Right cardiac atrium (tissue), 5 donors: ENCODE data around the gene PROP1. TPM values are rescaled to one million over a fixed set of nuclear protein-coding genes. Genes with fewer than 3 reads are reported as not detected.

Source experiments
- ATAC-seq, 2 donors: fragments of 200-7000 bp; cut with Tn5 transposase; one replicate each; pipeline versions ENCODE4 v1.8.0 to v1.9.1; 2020; ENCODE audit warnings: moderate library complexity in 2 of 2, mild to moderate bottlenecking in 1 of 2
- DNase-seq, 3 donors: peaks; one replicate each; pipeline ENCODE4 v3.0.0-alpha.2; 2020
- H3K27ac ChIP-seq: one replicate; pipeline ENCODE4 v1.5.1; 2013; ENCODE audit warnings: mild to moderate bottlenecking, low read length, control low read depth, moderate library complexity
- H3K27me3 ChIP-seq: one replicate; pipeline ENCODE4 v1.6.1; 2013; ENCODE audit not compliant: control insufficient read depth, insufficient read depth
- H3K4me1 ChIP-seq: one replicate; pipeline ENCODE4 v1.6.1; 2013; ENCODE audit warnings: low read length; ENCODE audit not compliant: control insufficient read depth, insufficient read depth
- H3K4me3 ChIP-seq: one replicate; pipeline ENCODE4 v1.5.1; 2013; ENCODE audit warnings: low read length, control low read depth
- H3K9me3 ChIP-seq: one replicate; pipeline ENCODE4 v1.6.1; 2013; ENCODE audit warnings: low read length; ENCODE audit not compliant: control insufficient read depth
- WGBS: extraction: QIAGEN DNeasy Blood & Tissue Kit; methylation state at CpG from one replicate; pipeline ENCODE4 v1.1.7; 2013; 5-methylcytosine and 5-hydroxymethylcytosine counted together
- intact Hi-C, 4 donors: fragments of 100-400 bp; cut with DNase I; formaldehyde crosslinking; loops; one replicate each; pipeline versions ENCODE4 v1.11.0 to v1.14.0; 2022 to 2023
- polyA plus RNA-seq: library from polyadenylated mRNA; stranded (reverse); fragments of 200-250 nt; gene quantifications from one replicate; pipeline ENCODE4 v1.2.3, GENCODE V29; 2013
- total RNA-seq, 4 donors: library from RNA; stranded (reverse); fragmentation: NEBNext Ultra II Directional; extraction: Animal tissue kit (Norgen Biotek cat#: 25700); gene quantifications; one replicate each; pipeline ENCODE4 v1.2.1, GENCODE V29; 2021
- donor health status: healthy with polysubstance abuse.
- donor health status: DM: no; HTN: yes; CAD: no.
- donor health status: DM: no; HTN: no; CAD: no.
- donor health status: DM: no; HTN: yes; CAD: no; lungs with severe emphysema.
- donor health status: DM: yes; HTN: yes; CAD: no.

The PROP1 gene
- total and polyA plus RNA-seq, 5 donors: not detected

- intact Hi-C loops: no loop called here
- ATAC-seq: no peak
- WGBS: 80% methylated on average over 10 of the region's 10 CpGs
Measured at GRCh38 chr5:177994561-177995190, 1.4 kb downstream of the PROP1 start.

GRCh38 chr5:177994063-177994462 lies 2.0 kb downstream of the PROP1 start:
- DNase-seq: no peak
- intact Hi-C loops: no loop called here
- H3K9me3 ChIP-seq: no peaks in the 10 kb centered on the region
- ATAC-seq: no peak
- no peaks in the 10 kb centered on the region for H3K27me3 ChIP-seq
- 90% methylated on average over 19 of the region's 19 CpGs for WGBS
- H3K4me3 ChIP-seq: no peak overlapping the region
- no peak overlapping the region for H3K27ac ChIP-seq
- H3K4me1 ChIP-seq: no peaks in the 10 kb centered on the region

More at GRCh38 chr5:177994561-177995190, 1.4 kb downstream of the PROP1 start:
- Histone ChIP-seq H3K4me1 (no peaks in the 10 kb centered on the region), H3K9me3 (no peaks in the 10 kb centered on the region), H3K4me3 (no peak overlapping the region), H3K27me3 (no peaks in the 10 kb centered on the region), H3K27ac (no peak overlapping the region)
- DNase-seq: no peak

- no peak overlapping the region for H3K4me3 ChIP-seq
- H3K9me3 ChIP-seq: no peaks in the 10 kb centered on the region
- no peak for DNase-seq
- intact Hi-C loops: no loop called here
- H3K27me3 ChIP-seq: no peaks in the 10 kb centered on the region
- no peaks in the 10 kb centered on the region for H3K4me1 ChIP-seq
- ATAC-seq: no peak
- 79% methylated on average over 6 of the region's 6 CpGs for WGBS
- H3K27ac ChIP-seq: no peak overlapping the region
Measured at GRCh38 chr5:177992466-177992865, 3.6 kb downstream of the PROP1 start.

- H3K4me1 ChIP-seq: no peaks in the 10 kb centered on the region
- intact Hi-C loops: no loop called here
- no peak overlapping the region for H3K4me3 ChIP-seq
- H3K9me3 ChIP-seq: no peaks in the 10 kb centered on the region
- DNase-seq (no peak), ATAC-seq (no peak)
- 86% methylated on average over 11 of the region's 11 CpGs for WGBS
- no peak overlapping the region for H3K27ac ChIP-seq
- H3K27me3 ChIP-seq: peaks cover 4% of the 10 kb centered on the region
Measured at GRCh38 chr5:177988989-177989625, 6.9 kb downstream of the PROP1 start.

GRCh38 chr5:177987326-177987725 lies 8.7 kb downstream of the PROP1 start:
- intact Hi-C loops: no loop called here
- Histone ChIP-seq H3K4me3 (no peak overlapping the region), H3K4me1 (no peaks in the 10 kb centered on the region), H3K9me3 (no peaks in the 10 kb centered on the region), H3K27me3 (peaks cover 4% of the 10 kb centered on the region), H3K27ac (no peak overlapping the region)
- ATAC-seq (no peak), DNase-seq (no peak)
- WGBS: 68% methylated on average over 9 of the region's 9 CpGs

- Histone ChIP-seq H3K9me3 (no peaks in the 10 kb centered on the region), H3K4me3 (no peak overlapping the region), H3K27ac (no peak overlapping the region), H3K27me3 (peaks cover 4% of the 10 kb centered on the region), H3K4me1 (no peaks in the 10 kb centered on the region)
- intact Hi-C loops: no loop called here
- DNase-seq (no peak), ATAC-seq (no peak)
- 17% methylated on average over 50 of the region's 50 CpGs for WGBS
Measured at GRCh38 chr5:177985430-177986040, 10.5 kb downstream of the PROP1 start.

GRCh38 chr5:177984584-177985206 lies 11.3 kb downstream of the PROP1 start:
- H3K27me3 ChIP-seq: peaks cover 4% of the 10 kb centered on the region
- ATAC-seq: no peak
- no peak overlapping the region for H3K27ac ChIP-seq
- H3K4me3 ChIP-seq: no peak overlapping the region
- intact Hi-C loops: no loop called here
- WGBS: 4% methylated on average over 47 of the region's 47 CpGs
- DNase-seq: no peak
- H3K9me3 ChIP-seq: no peaks in the 10 kb centered on the region
- no peaks in the 10 kb centered on the region for H3K4me1 ChIP-seq

GRCh38 chr5:177983763-177984583 lies 12.1 kb downstream of the PROP1 start:
- H3K4me1 ChIP-seq: no peaks in the 10 kb centered on the region
- no peaks in the 10 kb centered on the region for H3K9me3 ChIP-seq
- ATAC-seq: no peak
- intact Hi-C loops: no loop called here
- H3K27ac ChIP-seq: no peak overlapping the region
- no peak for DNase-seq
- peaks cover 4% of the 10 kb centered on the region for H3K27me3 ChIP-seq
- H3K4me3 ChIP-seq: no peak overlapping the region
- 20% methylated on average over 46 of the region's 46 CpGs for WGBS

GRCh38 chr5:177982956-177983355 lies 13.1 kb downstream of the PROP1 start:
- intact Hi-C loops: no loop called here
- Histone ChIP-seq H3K27me3 (peaks cover 4% of the 10 kb centered on the region), H3K4me3 (no peak overlapping the region), H3K4me1 (no peaks in the 10 kb centered on the region), H3K27ac (no peak overlapping the region), H3K9me3 (no peaks in the 10 kb centered on the region)
- DNase-seq (no peak), ATAC-seq (no peak)
- WGBS: 81% methylated on average over 5 of the region's 5 CpGs

GRCh38 chr5:177982072-177982727 lies 13.8 kb downstream of the PROP1 start:
- 19% methylated on average over 17 of the region's 17 CpGs for WGBS
- no peaks in the 10 kb centered on the region for H3K9me3 ChIP-seq
- peak in 1 of 2 donors; percentile 19 for ATAC-seq
- intact Hi-C loops: no loop called here
- no peaks in the 10 kb centered on the region for H3K4me1 ChIP-seq
- no peak for DNase-seq
- no peak overlapping the region for H3K4me3 ChIP-seq
- no peak overlapping the region for H3K27ac ChIP-seq
- H3K27me3 ChIP-seq: peaks cover 4% of the 10 kb centered on the region
